ENCODE measurements around the gene WTIP. TPM values are rescaled to one million over a fixed set of nuclear protein-coding genes. Genes with fewer than 3 reads are reported as not detected.

WTIP gene
- total RNA-seq, 2 donors from 2014 or later: 22.9 to 40.8 TPM

DNA sequence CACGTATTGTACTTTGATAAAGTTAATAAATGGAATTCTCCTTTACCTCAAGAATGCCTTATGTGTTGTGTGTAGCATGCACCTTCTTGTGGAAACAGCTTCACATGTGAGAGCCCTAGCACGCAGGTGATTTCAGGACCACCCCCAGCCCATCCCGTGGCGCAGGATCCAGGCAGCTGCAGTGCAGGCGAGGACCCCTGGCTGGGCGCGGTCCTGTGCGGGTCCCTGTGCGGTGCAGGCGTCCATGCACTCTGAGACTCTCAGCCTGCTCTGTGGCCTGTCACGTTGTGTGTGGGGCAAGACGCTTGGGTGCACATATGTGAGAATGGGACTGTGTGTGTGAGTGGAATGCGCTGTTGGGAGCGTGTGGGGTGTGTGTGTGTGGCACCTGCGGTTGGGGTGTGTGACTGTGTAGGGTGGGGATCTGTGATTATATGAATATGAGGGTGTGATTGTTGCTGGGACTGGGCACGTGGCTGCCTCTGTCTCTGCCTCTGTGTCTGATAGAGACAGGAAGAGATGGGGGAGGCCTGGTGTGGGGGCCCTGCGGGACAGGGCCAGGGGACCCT lies 30.8 kb downstream of the WTIP start:
- no peak for TF ChIP-seq CTCF (IDR thresholded peaks at IDR 0.05)
- TF ChIP-seq POLR2A (IDR thresholded peaks at IDR 0.05): no peak
- no peak for TF ChIP-seq POLR2AphosphoS5 (IDR thresholded peaks at IDR 0.05)
- Histone ChIP-seq H3K27ac (no peak overlapping the region), H3K4me1 (replicated peaks) (no peaks in the 10 kb centered on the region), H3K27me3 (replicated peaks; ENCODE audit: insufficient read depth) (no peaks in the 10 kb centered on the region), H3K4me3 (no peak overlapping the region), H3K9me3 (no peaks in the 10 kb centered on the region), H3K36me3 (no peaks in the 10 kb centered on the region)
- no peak for DNase-seq (ENCODE audit: low spot score)
- 77% methylated on average over 17 of the region's 17 CpGs for WGBS
- intact Hi-C loops (cut with DNase I): no loop called here

DNA sequence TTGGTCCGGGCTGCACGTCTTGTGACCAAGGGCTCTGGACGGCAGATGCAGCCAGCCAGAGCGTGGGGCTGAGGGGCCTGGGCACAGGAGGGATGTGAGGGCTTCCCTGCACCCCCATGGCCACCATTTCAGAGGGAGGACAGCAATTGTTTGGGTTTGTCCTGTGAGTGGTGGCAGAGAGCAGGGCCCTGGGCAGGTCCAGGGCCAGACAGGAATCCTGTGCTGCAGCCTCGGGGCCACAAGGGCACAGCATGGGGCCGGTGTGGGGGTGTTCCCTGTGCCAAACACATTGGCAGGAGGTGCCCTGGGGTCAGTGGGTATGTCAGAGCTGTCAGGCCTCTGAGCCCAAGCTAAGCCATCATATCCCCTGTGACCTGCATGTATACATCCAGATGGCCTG lies 32.2 kb downstream of the WTIP start:
- no peak for DNase-seq (ENCODE audit: low spot score)

DNA sequence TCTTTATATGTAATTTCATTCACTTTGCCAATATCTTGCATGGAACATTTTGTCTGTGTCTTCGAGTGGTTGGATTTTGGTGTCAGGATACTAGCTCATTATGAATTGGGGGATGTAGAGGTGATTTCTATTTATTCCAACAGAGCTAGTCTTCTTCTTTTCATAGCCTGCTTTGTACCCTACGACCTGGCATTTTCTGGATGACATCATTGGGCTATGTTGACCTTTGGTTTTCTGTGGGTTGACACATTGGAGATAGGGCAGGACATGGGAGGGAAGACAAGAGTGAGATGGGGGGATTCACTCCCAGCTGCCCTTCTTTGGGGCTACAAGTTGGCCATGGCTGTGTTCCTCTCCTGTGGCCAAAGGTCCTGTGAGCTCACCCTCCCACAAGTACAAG lies 38.0 kb downstream of the WTIP start:
- Histone ChIP-seq H3K4me1 (replicated peaks) (no peaks in the 10 kb centered on the region), H3K27ac (no peak overlapping the region), H3K27me3 (replicated peaks; ENCODE audit: insufficient read depth) (no peaks in the 10 kb centered on the region), H3K4me3 (no peak overlapping the region), H3K9me3 (no peaks in the 10 kb centered on the region), H3K36me3 (no peaks in the 10 kb centered on the region)
- WGBS: 58% methylated on average over 2 of the region's 2 CpGs
- DNase-seq (ENCODE audit: low spot score): no peak
- intact Hi-C loops (cut with DNase I): no loop called here
- TF ChIP-seq POLR2AphosphoS5 (IDR thresholded peaks at IDR 0.05) (no peak), POLR2A (IDR thresholded peaks at IDR 0.05) (no peak), CTCF (IDR thresholded peaks at IDR 0.05) (no peak)

More for the DNA sequence above, 32.2 kb downstream of the WTIP start:
- 77% methylated on average over 6 of the region's 6 CpGs for WGBS
- Histone ChIP-seq H3K36me3 (no peaks in the 10 kb centered on the region), H3K9me3 (no peaks in the 10 kb centered on the region), H3K27me3 (replicated peaks; ENCODE audit: insufficient read depth) (no peaks in the 10 kb centered on the region), H3K4me3 (no peak overlapping the region), H3K27ac (no peak overlapping the region), H3K4me1 (replicated peaks) (no peaks in the 10 kb centered on the region)
- no peak for TF ChIP-seq POLR2A (IDR thresholded peaks at IDR 0.05)
- no peak for TF ChIP-seq CTCF (IDR thresholded peaks at IDR 0.05)
- TF ChIP-seq POLR2AphosphoS5 (IDR thresholded peaks at IDR 0.05): no peak
- intact Hi-C loops (cut with DNase I): no loop called here

DNA sequence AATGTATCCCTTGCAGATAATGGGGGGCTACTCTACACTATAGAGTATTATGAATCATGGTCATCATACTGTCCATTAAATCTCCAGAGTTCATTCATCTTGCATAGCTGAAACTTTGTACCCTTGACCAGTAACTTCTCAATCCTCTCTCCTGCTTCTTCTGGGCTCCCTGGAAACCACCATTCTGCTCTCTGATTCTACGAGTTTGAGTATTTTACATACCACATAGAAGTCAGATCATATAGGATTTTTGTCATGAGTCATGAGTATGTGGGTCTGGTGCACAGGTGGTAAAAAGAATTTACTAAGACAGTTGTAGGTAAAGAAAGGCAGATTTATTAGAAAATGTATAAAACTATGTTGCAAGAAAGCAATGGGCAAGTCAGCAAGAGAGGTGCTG lies 41.9 kb downstream of the WTIP start:
- Histone ChIP-seq H3K4me1 (replicated peaks) (no peaks in the 10 kb centered on the region), H3K27ac (no peak overlapping the region), H3K4me3 (no peak overlapping the region), H3K27me3 (replicated peaks; ENCODE audit: insufficient read depth) (no peaks in the 10 kb centered on the region), H3K36me3 (no peaks in the 10 kb centered on the region), H3K9me3 (no peaks in the 10 kb centered on the region)
- TF ChIP-seq POLR2AphosphoS5 (IDR thresholded peaks at IDR 0.05) (no peak), POLR2A (IDR thresholded peaks at IDR 0.05) (no peak), CTCF (IDR thresholded peaks at IDR 0.05) (no peak)
- intact Hi-C loops (cut with DNase I): no loop called here
- no peak for DNase-seq (ENCODE audit: low spot score)
- WGBS: 60% methylated on average over 1 of the region's 1 CpG

DNA sequence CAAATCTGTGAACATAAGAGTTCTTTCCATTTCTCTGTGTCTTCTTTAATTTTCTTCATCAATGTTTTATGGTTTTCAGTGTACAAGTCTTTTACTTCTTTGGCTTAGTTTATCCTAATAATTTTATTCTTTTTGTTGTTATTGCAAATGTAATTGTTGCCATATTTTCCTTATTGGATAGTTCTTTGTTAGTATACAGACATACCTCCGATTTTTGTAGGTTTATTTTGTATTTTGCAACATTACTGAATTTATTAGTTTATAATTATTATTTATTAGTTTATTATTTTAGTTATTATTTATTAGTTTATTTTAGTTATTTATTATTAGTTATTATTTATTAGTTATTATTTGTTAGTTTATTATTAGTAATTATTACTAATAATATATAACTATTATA lies 43.4 kb downstream of the WTIP start:
- no peak overlapping the region for H3K27ac ChIP-seq
- H3K9me3 ChIP-seq: no peaks in the 10 kb centered on the region
- no peaks in the 10 kb centered on the region for H3K36me3 ChIP-seq
- intact Hi-C loops (cut with DNase I): no loop called here
- no peaks in the 10 kb centered on the region for H3K4me1 ChIP-seq (replicated peaks)
- no peak overlapping the region for H3K4me3 ChIP-seq
- 96% methylated on average over 1 of the region's 1 CpG for WGBS
- TF ChIP-seq POLR2AphosphoS5 (IDR thresholded peaks at IDR 0.05) (no peak), POLR2A (IDR thresholded peaks at IDR 0.05) (no peak), CTCF (IDR thresholded peaks at IDR 0.05) (no peak)
- DNase-seq (ENCODE audit: low spot score): no peak
- no peaks in the 10 kb centered on the region for H3K27me3 ChIP-seq (replicated peaks; ENCODE audit: insufficient read depth)
